SK-N-SH treated with all-trans-retinoic acid at 6 μM for 48 hours (cell line): ENCODE measurements around the gene CALN1.

Source experiments
- ATAC-seq: fragments of 200-7000 bp; cut with Tn5 transposase; 3 replicates; pipeline ENCODE4 v1.9.1; 2020; ENCODE audit warnings: mild to moderate bottlenecking, moderate library complexity
- ARNTL ChIP-seq: fragments of 450-650 bp; formaldehyde crosslinking; IDR thresholded peaks from 2 replicates; pipeline ENCODE4 v1.5.0; 2020; ENCODE audit warnings: low read depth, mild to moderate bottlenecking, moderate library complexity, borderline replicate concordance
- BACH2 ChIP-seq: fragments of 250-450 bp; sonication (Bioruptor Pico); IDR thresholded peaks from 2 replicates; pipeline ENCODE4 v1.9.0; 2021; ENCODE audit warnings: mild to moderate bottlenecking, borderline replicate concordance
- CSDC2 ChIP-seq: fragments of 250-450 bp; sonication (Bioruptor Pico); IDR thresholded peaks from 2 replicates; pipeline ENCODE4 v1.5.0; 2020; ENCODE audit warnings: mild to moderate bottlenecking, moderate library complexity
- ESRRG ChIP-seq: fragments of 250-450 bp; sonication (Bioruptor Pico); IDR thresholded peaks from 2 replicates; pipeline ENCODE4 v1.6.1; 2021; ENCODE audit warnings: mild to moderate bottlenecking
- GLIS3 ChIP-seq: fragments of 250-450 bp; sonication (Bioruptor Pico); IDR thresholded peaks from 2 replicates; pipeline ENCODE4 v1.5.0; 2020; ENCODE audit warnings: mild to moderate bottlenecking, moderate library complexity
- ISL1 ChIP-seq: fragments of 250-450 bp; sonication (Bioruptor Pico); IDR thresholded peaks from 2 replicates; pipeline ENCODE4 v2.1.2; 2022; ENCODE audit warnings: mild to moderate bottlenecking, moderate library complexity
- OSR1 ChIP-seq: fragments of 250-450 bp; sonication (Bioruptor Pico); IDR thresholded peaks from 2 replicates; pipeline ENCODE4 v1.8.0; 2022; ENCODE audit warnings: moderate library complexity, mild to moderate bottlenecking, inconsistent platforms
- PPARA ChIP-seq: fragments of 250-450 bp; sonication (Bioruptor Pico); IDR thresholded peaks from 2 replicates; pipeline ENCODE4 v1.5.0; 2020; ENCODE audit warnings: mild to moderate bottlenecking, borderline replicate concordance
- RARB ChIP-seq: fragments of 250-450 bp; sonication (Bioruptor Pico); IDR thresholded peaks from 2 replicates; pipeline ENCODE4 v1.8.0; 2021; ENCODE audit warnings: mild to moderate bottlenecking, moderate library complexity
- SNAI2 ChIP-seq: fragments of 250-450 bp; sonication (Bioruptor Pico); IDR thresholded peaks from 2 replicates; pipeline ENCODE4 v1.5.0; 2020; ENCODE audit warnings: mild to moderate bottlenecking, moderate library complexity
- TCF4 ChIP-seq: fragments of 250-450 bp; sonication (Bioruptor Pico); IDR thresholded peaks from 2 replicates; pipeline ENCODE4 v1.8.0; 2021; ENCODE audit warnings: mild to moderate bottlenecking, moderate library complexity, borderline replicate concordance
- TOX ChIP-seq: fragments of 250-450 bp; sonication (Bioruptor Pico); IDR thresholded peaks from 2 replicates; pipeline ENCODE4 v1.8.0; 2021; ENCODE audit warnings: mild to moderate bottlenecking, moderate library complexity, borderline replicate concordance
- ZC3H10 ChIP-seq: fragments of 250-450 bp; sonication (Bioruptor Pico); IDR thresholded peaks from 2 replicates; pipeline ENCODE4 v1.5.1; 2021; ENCODE audit warnings: mild to moderate bottlenecking, moderate library complexity
- ZFP3 ChIP-seq: fragments of 250-450 bp; sonication (Bioruptor Pico); IDR thresholded peaks from 2 replicates; pipeline ENCODE4 v1.5.0; 2020; ENCODE audit warnings: mild to moderate bottlenecking, moderate library complexity
- ZFP30 ChIP-seq: fragments of 450-650 bp; formaldehyde crosslinking; IDR thresholded peaks from 2 replicates; pipeline ENCODE4 v1.5.0; 2022; ENCODE audit warnings: mild to moderate bottlenecking, moderate library complexity
- ZNF565 ChIP-seq: fragments of 450-650 bp; formaldehyde crosslinking; conservative IDR thresholded peaks from 2 replicates; pipeline ENCODE4 v1.5.0; 2020; ENCODE audit warnings: low read depth, mild to moderate bottlenecking, moderate library complexity
- ZNF70 ChIP-seq: fragments of 450-650 bp; formaldehyde crosslinking; IDR thresholded peaks from 2 replicates; pipeline ENCODE4 v1.5.0; 2020; ENCODE audit warnings: mild to moderate bottlenecking, moderate library complexity
- ZNF8 ChIP-seq: fragments of 450-650 bp; formaldehyde crosslinking; IDR thresholded peaks from 2 replicates; pipeline ENCODE4 v1.5.0; 2020; ENCODE audit warnings: mild to moderate bottlenecking, moderate library complexity
- TF ChIP-seq, protein P1 (sequence below): fragments of 250-450 bp; sonication (Bioruptor Pico); IDR thresholded peaks from 2 replicates; pipeline ENCODE4 v1.5.1; 2020; ENCODE audit warnings: low read depth, mild to moderate bottlenecking, moderate library complexity
- TF ChIP-seq, protein P2 (sequence below): fragments of 250-450 bp; sonication (Bioruptor Pico); IDR thresholded peaks from 2 replicates; pipeline ENCODE4 v1.8.0; 2021; ENCODE audit warnings: low read depth, mild to moderate bottlenecking, moderate library complexity, borderline replicate concordance
- TF ChIP-seq, protein P3 (sequence below): fragments of 250-450 bp; sonication (Bioruptor Pico); IDR thresholded peaks from 2 replicates; pipeline ENCODE4 v1.8.0; 2020; ENCODE audit warnings: mild to moderate bottlenecking, moderate library complexity, borderline replicate concordance

CALN1 gene

DNA sequence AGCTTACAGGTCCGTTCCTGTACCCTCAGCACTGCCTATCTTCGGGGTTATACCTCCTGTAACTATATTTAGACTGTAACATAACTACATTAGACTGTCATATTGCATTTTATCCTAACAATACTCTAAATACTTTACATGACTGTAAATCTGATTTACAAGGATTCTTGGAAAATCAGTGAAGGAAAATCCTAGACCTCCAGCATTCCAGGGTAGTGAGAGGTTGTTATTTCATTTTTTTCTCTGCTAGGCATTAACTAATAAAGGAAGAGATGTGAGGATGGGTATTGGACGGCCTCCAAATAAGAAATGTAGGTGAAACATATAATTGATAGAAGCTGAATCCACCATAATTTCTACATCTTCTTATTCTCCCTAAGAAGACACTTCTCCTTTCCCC, 569.4 kb downstream of the CALN1 start (continued):
- TF ChIP-seq, protein P1, sequence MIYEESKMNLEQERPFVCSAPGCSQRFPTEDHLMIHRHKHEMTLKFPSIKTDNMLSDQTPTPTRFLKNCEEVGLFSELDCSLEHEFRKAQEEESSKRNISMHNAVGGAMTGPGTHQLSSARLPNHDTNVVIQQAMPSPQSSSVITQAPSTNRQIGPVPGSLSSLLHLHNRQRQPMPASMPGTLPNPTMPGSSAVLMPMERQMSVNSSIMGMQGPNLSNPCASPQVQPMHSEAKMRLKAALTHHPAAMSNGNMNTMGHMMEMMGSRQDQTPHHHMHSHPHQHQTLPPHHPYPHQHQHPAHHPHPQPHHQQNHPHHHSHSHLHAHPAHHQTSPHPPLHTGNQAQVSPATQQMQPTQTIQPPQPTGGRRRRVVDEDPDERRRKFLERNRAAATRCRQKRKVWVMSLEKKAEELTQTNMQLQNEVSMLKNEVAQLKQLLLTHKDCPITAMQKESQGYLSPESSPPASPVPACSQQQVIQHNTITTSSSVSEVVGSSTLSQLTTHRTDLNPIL (CRISPR knock-in tag), result no peak
- TF ChIP-seq, protein P2, sequence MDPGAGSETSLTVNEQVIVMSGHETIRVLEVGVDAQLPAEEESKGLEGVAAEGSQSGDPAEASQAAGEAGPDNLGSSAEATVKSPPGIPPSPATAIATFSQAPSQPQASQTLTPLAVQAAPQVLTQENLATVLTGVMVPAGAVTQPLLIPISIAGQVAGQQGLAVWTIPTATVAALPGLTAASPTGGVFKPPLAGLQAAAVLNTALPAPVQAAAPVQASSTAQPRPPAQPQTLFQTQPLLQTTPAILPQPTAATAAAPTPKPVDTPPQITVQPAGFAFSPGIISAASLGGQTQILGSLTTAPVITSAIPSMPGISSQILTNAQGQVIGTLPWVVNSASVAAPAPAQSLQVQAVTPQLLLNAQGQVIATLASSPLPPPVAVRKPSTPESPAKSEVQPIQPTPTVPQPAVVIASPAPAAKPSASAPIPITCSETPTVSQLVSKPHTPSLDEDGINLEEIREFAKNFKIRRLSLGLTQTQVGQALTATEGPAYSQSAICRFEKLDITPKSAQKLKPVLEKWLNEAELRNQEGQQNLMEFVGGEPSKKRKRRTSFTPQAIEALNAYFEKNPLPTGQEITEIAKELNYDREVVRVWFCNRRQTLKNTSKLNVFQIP (CRISPR knock-in tag), result no peak

DNA sequence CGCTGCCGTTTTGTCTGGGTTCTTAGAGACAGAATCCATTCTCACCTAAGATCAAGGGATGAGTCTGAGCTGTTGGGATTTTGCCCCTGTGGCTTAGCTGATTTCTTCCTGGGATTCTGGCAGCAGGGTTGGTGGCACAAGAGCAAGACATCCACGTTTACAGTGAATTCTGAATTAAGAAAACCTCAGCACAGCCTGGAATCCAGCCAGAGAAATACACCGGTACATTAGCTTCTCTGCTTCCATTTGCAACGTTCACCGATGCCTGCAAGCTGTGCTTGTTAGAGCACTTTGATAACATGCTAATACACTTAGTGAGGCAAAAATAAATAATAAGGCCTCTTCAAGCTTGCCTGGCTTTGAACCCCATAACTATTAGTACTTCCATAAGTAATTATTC, 569.8 kb downstream of the CALN1 start:
- TF ChIP-seq ARNTL (no peak), ZNF8 (no peak)
- ATAC-seq, result no peak

DNA sequence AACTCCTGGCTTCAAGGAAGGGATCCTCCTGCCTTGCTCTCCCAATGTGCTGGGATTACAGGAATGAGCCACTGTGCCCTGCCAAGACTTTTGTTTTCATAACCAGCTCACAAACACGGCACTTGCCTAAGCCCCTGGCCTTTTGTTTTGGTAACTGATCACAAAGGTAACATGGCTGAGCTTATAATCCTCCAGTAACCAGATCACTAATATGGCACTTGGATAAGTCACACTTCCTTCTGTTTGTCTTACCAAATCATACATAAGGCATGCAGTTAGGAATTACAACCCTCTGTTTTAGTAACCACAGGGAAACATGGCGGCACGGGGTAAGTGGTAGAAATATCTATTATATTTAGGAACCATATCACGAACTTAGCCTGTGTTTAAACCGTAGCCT, 577.1 kb downstream of the CALN1 start:
- ATAC-seq, result no peak
- no peak for TF ChIP-seq TCF4 (CRISPR knock-in tag)
- no peak for TF ChIP-seq CSDC2 (CRISPR knock-in tag)
- no peak for TF ChIP-seq ISL1 (CRISPR knock-in tag)
- TF ChIP-seq, protein P3, sequence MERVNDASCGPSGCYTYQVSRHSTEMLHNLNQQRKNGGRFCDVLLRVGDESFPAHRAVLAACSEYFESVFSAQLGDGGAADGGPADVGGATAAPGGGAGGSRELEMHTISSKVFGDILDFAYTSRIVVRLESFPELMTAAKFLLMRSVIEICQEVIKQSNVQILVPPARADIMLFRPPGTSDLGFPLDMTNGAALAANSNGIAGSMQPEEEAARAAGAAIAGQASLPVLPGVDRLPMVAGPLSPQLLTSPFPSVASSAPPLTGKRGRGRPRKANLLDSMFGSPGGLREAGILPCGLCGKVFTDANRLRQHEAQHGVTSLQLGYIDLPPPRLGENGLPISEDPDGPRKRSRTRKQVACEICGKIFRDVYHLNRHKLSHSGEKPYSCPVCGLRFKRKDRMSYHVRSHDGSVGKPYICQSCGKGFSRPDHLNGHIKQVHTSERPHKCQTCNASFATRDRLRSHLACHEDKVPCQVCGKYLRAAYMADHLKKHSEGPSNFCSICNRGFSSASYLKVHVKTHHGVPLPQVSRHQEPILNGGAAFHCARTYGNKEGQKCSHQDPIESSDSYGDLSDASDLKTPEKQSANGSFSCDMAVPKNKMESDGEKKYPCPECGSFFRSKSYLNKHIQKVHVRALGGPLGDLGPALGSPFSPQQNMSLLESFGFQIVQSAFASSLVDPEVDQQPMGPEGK (CRISPR knock-in tag), result no peak
- TF ChIP-seq ZFP30 (CRISPR knock-in tag), result no peak
- no peak for TF ChIP-seq RARB (CRISPR knock-in tag)
- no peak for TF ChIP-seq ZFP3 (CRISPR knock-in tag)
- TF ChIP-seq, protein P2 (CRISPR knock-in tag), result no peak
- no peak for TF ChIP-seq TOX (CRISPR knock-in tag)
- no peak for TF ChIP-seq ESRRG
- no peak for TF ChIP-seq GLIS3 (CRISPR knock-in tag)
- TF ChIP-seq OSR1 (CRISPR knock-in tag), result no peak
- no peak for TF ChIP-seq BACH2 (CRISPR knock-in tag)
- no peak for TF ChIP-seq ZC3H10
- TF ChIP-seq ZNF70 (CRISPR knock-in tag), result no peak
- no peak for TF ChIP-seq ARNTL

DNA sequence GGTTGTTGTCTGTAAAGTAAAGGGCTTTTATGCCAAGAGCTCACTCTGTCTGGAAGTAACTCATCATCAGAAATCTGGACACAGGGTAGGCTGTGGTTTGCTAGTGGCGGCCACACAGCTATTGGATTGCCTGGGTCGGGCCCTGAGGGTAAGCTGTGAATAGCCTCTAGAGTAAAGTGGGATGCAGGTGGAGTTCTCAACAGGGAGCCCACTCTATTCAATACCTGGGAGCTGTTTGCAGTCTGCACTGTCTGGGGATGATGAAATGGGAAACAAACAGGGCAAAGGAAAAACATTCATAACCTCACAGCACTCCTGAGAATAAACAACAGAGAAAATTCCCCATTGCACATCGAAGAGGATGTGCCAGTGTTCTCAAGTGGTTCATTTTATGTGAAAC, 582.6 kb downstream of the CALN1 start:
- ATAC-seq, result no peak
- TF ChIP-seq SNAI2, result no peak
- TF ChIP-seq CSDC2 (CRISPR knock-in tag), result no peak
- TF ChIP-seq ARNTL, result no peak

DNA sequence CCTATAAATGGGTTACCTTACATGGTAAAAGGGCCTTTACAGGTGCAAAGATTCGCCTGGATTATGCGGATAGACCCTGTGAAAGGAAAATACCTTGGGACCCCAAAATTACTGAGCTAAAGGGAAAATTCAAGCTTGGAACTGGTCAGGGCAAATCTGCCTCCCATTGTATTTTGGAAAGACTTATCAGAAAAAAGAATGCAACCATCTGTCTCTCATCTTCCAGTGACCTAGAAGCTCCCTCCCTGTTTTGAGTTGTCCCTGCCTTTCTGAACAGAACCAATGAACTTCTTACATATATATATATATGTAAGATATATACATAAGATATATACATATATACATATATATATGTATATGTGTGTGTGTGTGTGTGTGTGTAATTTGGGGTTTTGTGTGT, 583.8 kb downstream of the CALN1 start:
- no peak for TF ChIP-seq ZFP30 (CRISPR knock-in tag)
- TF ChIP-seq RARB (CRISPR knock-in tag), result no peak
- no peak for TF ChIP-seq ZC3H10
- TF ChIP-seq OSR1 (CRISPR knock-in tag), result no peak
- TF ChIP-seq TOX (CRISPR knock-in tag), result no peak
- TF ChIP-seq SNAI2, result no peak
- TF ChIP-seq ZFP3 (CRISPR knock-in tag), result no peak
- no peak for ATAC-seq

DNA sequence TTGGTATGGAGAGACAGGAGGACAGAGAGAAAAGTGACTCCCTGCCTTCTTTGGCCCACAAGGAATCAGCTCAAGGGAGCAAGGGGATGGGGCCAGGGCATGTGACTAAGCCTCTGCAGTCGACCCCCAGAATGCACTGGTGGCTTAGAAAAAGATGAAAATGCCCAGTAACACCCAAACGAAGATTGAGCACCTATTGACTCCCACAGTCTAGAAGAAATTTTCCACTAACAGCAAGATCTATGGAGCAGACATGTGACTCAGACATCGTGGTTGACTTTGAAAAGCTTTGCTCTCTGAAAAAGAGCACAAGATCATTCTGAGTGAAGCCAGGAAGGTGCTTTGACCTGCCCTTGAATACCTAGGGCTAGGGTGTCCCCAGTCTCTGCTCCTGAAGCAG, 586.0 kb downstream of the CALN1 start:
- no peak for ATAC-seq
- no peak for TF ChIP-seq ZC3H10
- no peak for TF ChIP-seq PPARA (CRISPR knock-in tag)
- TF ChIP-seq ZNF565 (CRISPR knock-in tag), result no peak
- no peak for TF ChIP-seq CSDC2 (CRISPR knock-in tag)
- no peak for TF ChIP-seq ISL1 (CRISPR knock-in tag)
- TF ChIP-seq TOX (CRISPR knock-in tag), result no peak
- no peak for TF ChIP-seq ZNF70 (CRISPR knock-in tag)
- TF ChIP-seq ZNF8, result no peak
- no peak for TF ChIP-seq GLIS3 (CRISPR knock-in tag)
- TF ChIP-seq SNAI2, result no peak
- TF ChIP-seq, protein P1 (CRISPR knock-in tag), result no peak
- TF ChIP-seq ARNTL, result no peak
- TF ChIP-seq TCF4 (CRISPR knock-in tag), result no peak
- TF ChIP-seq ESRRG, result no peak
- TF ChIP-seq, protein P3 (CRISPR knock-in tag), result no peak
- TF ChIP-seq, all 23 proteins: peak for 0
